Measurements from ENCODE around the gene P4HA2. TPM values are rescaled to one million over a fixed set of nuclear protein-coding genes. Genes with fewer than 3 reads are reported as not detected.

P4HA2 gene
- total RNA-seq, 1 experiment from 2014 or later: 222 TPM

DNA sequence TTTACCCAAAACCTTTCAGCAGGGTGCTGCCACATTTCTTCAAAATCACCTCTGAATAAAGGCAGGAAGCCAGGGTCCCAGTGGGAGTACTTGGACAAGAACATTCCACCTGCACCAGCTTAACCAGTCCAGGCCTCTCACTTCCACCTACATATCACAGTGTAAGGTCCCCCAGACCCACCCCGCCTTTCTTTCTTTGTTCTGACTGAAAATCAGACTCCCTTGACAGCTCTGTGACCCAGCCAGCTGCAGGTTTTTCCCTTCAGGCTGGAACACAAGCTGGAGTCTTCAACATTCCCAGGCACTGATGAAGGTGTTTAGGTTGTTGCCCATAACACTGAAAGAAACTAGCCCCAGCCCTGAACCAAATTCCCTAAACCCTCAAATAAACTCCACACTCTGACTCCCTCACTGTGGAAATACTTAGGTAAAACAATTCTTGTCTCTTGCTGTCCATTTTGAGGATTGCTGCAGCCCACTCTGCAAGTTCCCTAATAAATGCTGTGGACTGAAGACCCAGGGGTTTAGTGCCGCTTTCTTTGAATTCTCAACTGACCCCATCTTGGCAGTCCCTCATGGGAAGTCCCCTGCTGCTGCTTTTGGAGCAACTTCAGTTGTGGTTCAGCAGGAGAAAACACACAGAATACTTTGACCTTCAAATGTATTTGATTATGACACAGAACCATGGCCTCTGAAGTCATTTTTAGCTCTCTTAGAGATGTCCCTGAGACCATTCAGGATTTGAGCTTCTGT, 24.8 kb downstream of the P4HA2 start:
- DNase-seq (ENCODE audit: low read depth in 1 of 2, low spot score in 2 of 2): no peak
- H3K27ac ChIP-seq: no peak overlapping the region
- H3K4me1 ChIP-seq (replicated peaks): no peaks in the 10 kb centered on the region
- H3K27me3 ChIP-seq (replicated peaks): no peaks in the 10 kb centered on the region
- no peak overlapping the region for H3K4me3 ChIP-seq
- no peaks in the 10 kb centered on the region for H3K9me3 ChIP-seq (replicated peaks)
- peaks cover 81% of the 10 kb centered on the region for H3K36me3 ChIP-seq

DNA sequence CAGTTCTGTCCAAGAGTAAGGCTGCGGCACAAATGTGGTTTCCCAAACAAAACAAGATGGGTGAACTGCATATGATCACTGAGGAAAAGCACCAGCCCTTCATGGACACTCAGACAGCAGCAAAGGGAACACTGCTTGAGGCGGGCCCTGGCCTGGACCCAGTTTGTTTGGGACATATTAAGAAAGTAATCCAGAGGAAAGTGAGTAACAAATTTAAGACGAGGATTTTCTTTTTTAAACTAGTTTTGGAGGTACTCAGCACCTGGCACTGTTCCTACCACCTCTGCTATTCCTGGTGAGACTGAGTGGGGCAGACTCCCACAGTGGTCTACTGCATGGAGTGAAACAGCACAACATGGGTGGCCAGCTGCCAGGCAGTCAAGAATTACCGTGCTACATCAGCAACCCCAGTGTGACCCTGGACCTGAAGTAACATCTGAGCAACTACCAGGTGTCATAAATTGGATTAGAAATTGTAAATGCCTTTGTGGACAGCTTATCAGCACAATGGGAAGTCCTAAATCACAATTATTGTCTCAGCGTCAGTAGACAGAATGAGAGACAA, 28.5 kb downstream of the P4HA2 start:
- DNase-seq (ENCODE audit: low read depth in 1 of 2, low spot score in 2 of 2): peak in 1 of 2 experiments; percentile 36
- Histone ChIP-seq H3K36me3 (peaks cover 79% of the 10 kb centered on the region), H3K27ac (no peak overlapping the region), H3K4me3 (no peak overlapping the region), H3K4me1 (replicated peaks) (no peaks in the 10 kb centered on the region), H3K9me3 (replicated peaks) (no peaks in the 10 kb centered on the region), H3K27me3 (replicated peaks) (no peaks in the 10 kb centered on the region)

DNA sequence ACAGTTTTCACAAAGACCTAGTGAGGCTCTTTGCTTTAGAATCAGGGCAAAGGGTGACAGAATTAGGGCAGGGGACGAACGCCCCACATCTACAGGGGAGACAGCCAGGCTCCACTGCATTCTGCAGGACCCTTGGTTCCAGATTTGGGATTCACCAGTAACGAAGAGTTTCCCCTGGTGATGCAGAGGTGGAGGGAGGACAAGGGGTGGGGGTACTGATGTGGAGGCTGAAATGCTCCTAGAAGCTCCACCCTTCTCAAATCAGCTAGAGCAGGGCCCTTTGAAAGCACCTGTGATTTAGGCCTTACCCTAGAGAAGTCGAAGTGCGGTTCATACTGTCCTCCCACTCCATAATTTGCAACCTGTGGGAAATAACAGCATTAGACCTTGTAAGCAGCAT, 29.1 kb downstream of the P4HA2 start:
- DNase-seq (ENCODE audit: low read depth in 1 of 2, low spot score in 2 of 2): peak in 1 of 2 experiments; percentile 21
- Histone ChIP-seq H3K9me3 (replicated peaks) (no peaks in the 10 kb centered on the region), H3K36me3 (peaks cover 76% of the 10 kb centered on the region), H3K4me1 (replicated peaks) (no peaks in the 10 kb centered on the region), H3K27ac (no peak overlapping the region), H3K4me3 (no peak overlapping the region), H3K27me3 (replicated peaks) (no peaks in the 10 kb centered on the region)

DNA sequence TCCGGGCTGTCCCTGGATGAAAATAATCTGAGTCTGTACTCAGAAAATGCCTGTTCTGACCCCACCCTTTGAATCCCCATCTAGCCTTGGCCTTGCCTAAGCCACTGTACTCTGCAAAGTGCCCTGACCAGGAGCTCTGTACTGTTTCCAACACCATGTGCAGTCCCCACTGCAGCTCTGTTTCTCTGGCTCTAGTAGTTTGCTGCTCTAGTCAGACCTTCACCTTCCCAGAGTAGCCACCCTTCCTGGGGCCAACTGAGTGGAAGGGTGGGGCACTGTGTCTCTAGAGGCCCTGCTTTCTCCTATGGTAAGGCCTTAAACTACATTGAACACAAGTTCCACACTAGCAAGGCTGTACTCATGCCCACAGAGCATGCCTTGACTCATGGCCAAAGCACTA, 31.9 kb downstream of the P4HA2 start:
- DNase-seq (ENCODE audit: low read depth in 1 of 2, low spot score in 2 of 2): peak in 1 of 2 experiments; percentile 34

DNA sequence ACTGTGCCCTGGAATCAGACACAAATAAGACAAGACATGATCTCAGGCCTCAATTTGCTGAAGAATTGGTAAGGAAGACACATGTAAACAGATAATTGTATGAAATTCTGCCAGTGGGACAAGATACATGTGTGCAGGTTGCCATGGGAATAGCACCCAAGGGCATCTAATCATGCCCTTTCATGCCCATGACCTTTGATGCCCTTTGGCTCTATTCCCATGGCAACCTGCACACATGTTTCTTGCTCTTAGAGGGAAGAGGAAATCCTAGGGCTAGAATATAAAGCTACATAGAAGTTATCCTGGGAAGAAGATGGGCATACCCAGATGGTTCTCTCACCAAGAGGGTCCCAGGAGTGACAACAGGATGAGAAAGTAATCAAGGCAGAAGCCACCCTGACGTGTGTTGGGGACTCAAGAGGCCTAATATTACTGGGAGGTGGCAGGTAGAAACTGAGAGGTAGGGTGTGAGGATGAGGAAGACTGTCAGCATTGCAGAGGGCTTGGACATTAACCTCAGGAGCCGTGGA, 34.4 kb downstream of the P4HA2 start:
- Histone ChIP-seq H3K36me3 (peaks cover 43% of the 10 kb centered on the region), H3K4me3 (no peak overlapping the region), H3K27me3 (replicated peaks) (no peaks in the 10 kb centered on the region), H3K27ac (no peak overlapping the region), H3K4me1 (replicated peaks) (no peaks in the 10 kb centered on the region), H3K9me3 (replicated peaks) (no peaks in the 10 kb centered on the region)
- DNase-seq (ENCODE audit: low read depth in 1 of 2, low spot score in 2 of 2): no peak

More for the DNA sequence above, 31.9 kb downstream of the P4HA2 start:
- no peaks in the 10 kb centered on the region for H3K9me3 ChIP-seq (replicated peaks)
- no peak overlapping the region for H3K27ac ChIP-seq
- no peaks in the 10 kb centered on the region for H3K27me3 ChIP-seq (replicated peaks)
- H3K36me3 ChIP-seq: peaks cover 64% of the 10 kb centered on the region
- H3K4me3 ChIP-seq: no peak overlapping the region
- H3K4me1 ChIP-seq (replicated peaks): no peaks in the 10 kb centered on the region

DNA sequence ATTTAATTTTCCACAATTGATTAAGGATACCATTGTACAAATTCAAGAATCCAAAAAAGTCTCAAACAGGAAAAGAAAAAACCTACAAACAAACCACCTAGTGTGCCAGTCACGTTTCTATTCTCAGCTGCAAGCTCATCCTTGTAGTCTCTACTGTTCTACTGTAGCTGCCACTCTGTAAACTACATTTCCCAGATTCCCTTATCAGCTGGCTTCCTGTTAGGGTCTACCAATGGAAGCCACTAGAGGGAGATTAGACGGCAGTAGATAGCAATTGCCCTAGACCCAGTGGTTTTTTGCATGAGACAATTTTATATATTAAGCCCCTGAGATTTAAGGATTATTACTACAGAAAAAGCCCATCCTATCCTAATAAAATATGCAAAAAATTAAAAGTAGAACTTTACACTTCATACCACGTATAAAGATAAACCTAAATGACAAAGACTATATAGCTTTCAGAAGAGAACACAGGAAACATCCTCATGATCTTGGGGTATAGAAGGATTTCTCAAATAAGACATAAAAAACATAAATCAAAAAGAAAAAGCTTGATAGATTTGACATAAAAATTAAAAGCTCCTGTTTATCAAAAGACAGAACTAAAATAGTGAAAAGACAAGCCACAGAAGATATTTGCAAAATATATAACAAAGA, 37.4 kb downstream of the P4HA2 start:
- Histone ChIP-seq H3K27me3 (replicated peaks) (no peaks in the 10 kb centered on the region), H3K4me3 (no peak overlapping the region), H3K36me3 (peaks cover 26% of the 10 kb centered on the region), H3K4me1 (replicated peaks) (no peaks in the 10 kb centered on the region), H3K27ac (no peak overlapping the region), H3K9me3 (replicated peaks) (no peaks in the 10 kb centered on the region)
- DNase-seq (ENCODE audit: low read depth in 1 of 2, low spot score in 2 of 2): peak; percentile 58 to 61

DNA sequence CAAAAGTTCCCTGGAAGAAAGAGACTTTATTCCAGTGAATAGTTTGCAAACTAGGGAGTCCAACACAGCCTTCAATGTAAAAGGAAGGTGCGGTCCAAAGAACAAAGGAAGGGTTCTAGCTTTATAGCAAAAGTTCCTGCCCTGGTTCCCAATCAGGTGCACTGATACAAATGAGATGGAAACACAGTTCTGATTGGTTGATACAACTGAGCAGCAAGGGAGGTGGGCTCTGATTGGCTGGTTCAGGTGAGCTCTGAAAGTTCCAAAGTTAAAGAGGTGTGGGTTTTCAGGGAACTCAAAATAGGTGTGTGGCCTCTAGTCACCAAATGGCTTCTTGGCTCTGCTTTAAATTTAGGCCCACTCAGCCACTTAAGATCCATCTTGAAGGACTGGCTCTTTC, 43.1 kb downstream of the P4HA2 start:
- Histone ChIP-seq H3K36me3 (no peaks in the 10 kb centered on the region), H3K4me3 (no peak overlapping the region), H3K9me3 (replicated peaks) (no peaks in the 10 kb centered on the region), H3K4me1 (replicated peaks) (peaks cover 4% of the 10 kb centered on the region), H3K27me3 (replicated peaks) (no peaks in the 10 kb centered on the region), H3K27ac (no peak overlapping the region)
- DNase-seq (ENCODE audit: low read depth in 1 of 2, low spot score in 2 of 2): no peak

DNA sequence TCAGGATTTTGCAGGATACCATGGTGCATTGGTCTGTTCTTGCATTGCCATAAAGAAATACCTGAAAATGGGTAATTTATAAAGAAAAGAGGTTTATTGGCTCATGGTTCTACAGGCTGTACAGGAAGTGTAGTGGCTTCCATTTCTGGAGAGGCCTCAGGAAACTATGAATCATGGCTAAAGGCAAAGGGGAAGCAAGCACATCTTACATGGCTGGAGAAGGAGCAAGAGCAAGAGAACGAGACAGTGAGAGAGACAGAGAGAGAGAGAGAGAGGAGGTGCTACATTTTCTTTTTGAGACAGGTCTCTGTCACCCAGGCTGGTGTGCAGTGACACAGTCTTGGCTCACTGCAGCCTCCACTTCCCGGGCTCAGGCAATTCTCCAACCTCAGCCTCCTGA, 43.9 kb downstream of the P4HA2 start:
- DNase-seq (ENCODE audit: low read depth in 1 of 2, low spot score in 2 of 2): no peak
- Histone ChIP-seq H3K36me3 (no peaks in the 10 kb centered on the region), H3K4me1 (replicated peaks) (peaks cover 4% of the 10 kb centered on the region), H3K4me3 (no peak overlapping the region), H3K27me3 (replicated peaks) (no peaks in the 10 kb centered on the region), H3K27ac (no peak overlapping the region), H3K9me3 (replicated peaks) (no peaks in the 10 kb centered on the region)

DNA sequence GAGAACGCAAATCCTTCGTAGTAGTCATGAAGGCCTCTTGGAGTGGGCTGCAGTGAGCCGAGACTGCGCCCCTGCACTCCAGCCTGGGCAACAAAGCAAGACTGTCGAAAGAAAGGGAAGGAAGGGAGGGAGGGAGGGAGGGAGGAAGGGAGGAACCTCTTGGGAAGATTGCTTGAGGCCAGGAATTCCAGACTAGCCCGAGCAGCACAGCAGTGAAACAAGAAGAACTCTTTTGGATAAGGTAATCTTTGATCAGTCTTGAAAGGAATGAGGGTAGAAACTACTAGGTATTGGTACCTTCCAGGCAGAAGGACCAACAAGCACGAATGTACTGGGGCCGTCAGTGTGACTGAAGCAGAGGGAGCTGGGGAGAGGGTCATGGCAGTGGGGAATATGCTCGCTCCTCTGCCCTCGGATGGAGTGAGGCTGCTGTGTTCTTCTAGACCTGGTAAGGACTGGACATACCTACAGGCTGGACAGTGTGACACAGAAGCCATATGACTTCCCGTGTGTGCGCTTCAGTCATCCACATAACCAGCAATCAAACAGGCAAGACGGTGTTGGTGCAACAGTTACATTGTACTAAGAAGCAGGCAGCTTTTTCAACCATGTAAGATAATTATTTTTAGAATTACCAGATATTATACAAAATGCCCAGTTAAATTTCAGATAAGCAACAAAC, 45.2 kb downstream of the P4HA2 start:
- no peak for DNase-seq (ENCODE audit: low read depth in 1 of 2, low spot score in 2 of 2)

DNA sequence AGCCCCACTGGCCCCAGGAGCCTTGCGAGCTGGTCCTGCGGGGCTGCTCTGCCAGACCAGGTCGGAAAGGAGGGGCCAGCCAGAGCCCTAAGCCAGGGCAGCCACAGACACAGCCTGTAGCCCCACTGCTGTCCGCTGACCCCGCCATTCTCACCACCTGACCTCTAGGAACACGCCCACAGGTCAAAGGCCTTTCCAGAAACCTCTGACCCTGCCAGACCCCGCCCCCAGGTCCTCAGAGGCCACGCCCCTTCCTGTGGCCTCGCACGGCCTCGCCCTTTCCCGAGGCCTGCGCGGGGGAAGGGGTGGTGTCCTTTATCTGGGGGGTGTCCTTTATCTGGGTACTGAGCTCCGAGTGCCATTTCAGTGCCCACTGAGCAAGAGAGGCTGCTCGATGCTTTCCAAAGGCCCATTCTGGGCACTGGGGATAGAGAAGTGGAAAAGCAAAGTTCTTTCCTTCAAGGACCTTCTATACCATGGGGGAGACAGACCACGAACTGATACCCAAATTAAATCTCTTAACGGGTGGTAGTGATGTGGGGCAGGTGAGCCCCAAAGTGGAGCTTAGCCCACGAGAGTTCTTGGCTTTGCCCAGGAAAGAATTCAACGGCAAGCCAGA, 46.5 kb downstream of the P4HA2 start:
- Histone ChIP-seq H3K27ac (no peak overlapping the region), H3K36me3 (no peaks in the 10 kb centered on the region), H3K4me1 (replicated peaks) (peaks cover 4% of the 10 kb centered on the region), H3K27me3 (replicated peaks) (no peaks in the 10 kb centered on the region), H3K4me3 (no peak overlapping the region), H3K9me3 (replicated peaks) (no peaks in the 10 kb centered on the region)
- no peak for DNase-seq (ENCODE audit: low read depth in 1 of 2, low spot score in 2 of 2)

More for the DNA sequence above, 45.2 kb downstream of the P4HA2 start:
- H3K4me3 ChIP-seq: no peak overlapping the region
- H3K9me3 ChIP-seq (replicated peaks): no peaks in the 10 kb centered on the region
- no peaks in the 10 kb centered on the region for H3K27me3 ChIP-seq (replicated peaks)
- H3K4me1 ChIP-seq (replicated peaks): peaks cover 4% of the 10 kb centered on the region
- no peak overlapping the region for H3K27ac ChIP-seq
- H3K36me3 ChIP-seq: no peaks in the 10 kb centered on the region

DNA sequence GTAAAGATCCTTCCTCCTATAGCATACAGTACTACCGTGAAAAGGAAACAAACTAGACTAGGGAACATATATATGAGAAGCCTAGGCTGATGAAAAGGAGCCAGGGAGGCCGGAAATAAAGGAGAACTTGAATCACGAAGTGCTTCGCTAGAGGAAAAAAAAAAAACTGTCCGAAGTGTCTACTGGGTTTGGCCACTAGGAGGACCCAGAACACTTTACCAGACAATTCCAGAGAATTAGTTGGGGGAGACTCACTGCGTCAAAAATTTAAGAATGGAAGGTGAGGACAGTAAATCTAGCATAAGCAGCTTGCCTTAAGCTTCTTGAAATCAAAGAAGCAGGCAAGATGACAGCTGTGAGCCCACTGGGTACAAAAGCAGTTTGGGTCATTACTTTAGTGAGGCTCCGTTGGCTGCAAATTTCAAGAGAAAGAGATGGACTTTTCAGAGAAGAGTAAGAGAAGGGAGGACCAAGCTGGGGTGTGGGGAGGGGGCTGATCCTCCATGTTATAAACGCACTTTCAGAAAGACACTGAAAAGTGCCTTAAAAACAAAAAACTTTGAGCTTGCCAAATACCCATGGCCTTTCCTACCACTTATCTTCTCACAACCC, 47.4 kb downstream of the P4HA2 start:
- no peak overlapping the region for H3K4me3 ChIP-seq
- no peaks in the 10 kb centered on the region for H3K36me3 ChIP-seq
- H3K27me3 ChIP-seq (replicated peaks): no peaks in the 10 kb centered on the region; the same call in 1 of the 2 replicates
- H3K27ac ChIP-seq: no peak overlapping the region
- peaks cover 4% of the 10 kb centered on the region for H3K4me1 ChIP-seq (replicated peaks)
- H3K9me3 ChIP-seq (replicated peaks): no peaks in the 10 kb centered on the region
- DNase-seq (ENCODE audit: low read depth in 1 of 2, low spot score in 2 of 2): peak in 1 of 2 experiments; percentile 62

DNA sequence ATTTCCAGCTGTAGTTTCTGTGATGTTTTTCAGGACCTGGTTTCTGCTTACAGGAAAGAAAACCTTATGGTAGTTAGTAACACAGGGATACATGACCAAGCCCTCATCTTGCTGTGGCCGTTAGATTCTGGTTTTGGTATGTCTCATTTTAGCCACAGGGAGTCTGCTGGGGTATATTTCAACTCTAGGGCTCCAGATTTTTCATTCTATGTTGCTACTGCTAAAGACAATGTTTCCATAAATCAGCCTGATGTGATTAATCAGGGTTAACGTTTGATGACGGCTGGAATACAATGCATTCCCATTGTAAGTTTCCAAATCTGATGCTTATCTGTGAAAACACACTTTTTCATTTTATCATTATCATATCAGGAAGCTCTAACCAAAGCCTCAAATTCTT, 48.2 kb downstream of the P4HA2 start:
- no peak for DNase-seq (ENCODE audit: low read depth in 1 of 2, low spot score in 2 of 2)
- H3K36me3 ChIP-seq: no peaks in the 10 kb centered on the region
- H3K9me3 ChIP-seq (replicated peaks): no peaks in the 10 kb centered on the region
- no peak overlapping the region for H3K27ac ChIP-seq
- peaks cover 4% of the 10 kb centered on the region for H3K4me1 ChIP-seq (replicated peaks)
- H3K4me3 ChIP-seq: no peak overlapping the region
- peaks cover 3% of the 10 kb centered on the region; the same call in 1 of the 2 replicates for H3K27me3 ChIP-seq (replicated peaks)

DNA sequence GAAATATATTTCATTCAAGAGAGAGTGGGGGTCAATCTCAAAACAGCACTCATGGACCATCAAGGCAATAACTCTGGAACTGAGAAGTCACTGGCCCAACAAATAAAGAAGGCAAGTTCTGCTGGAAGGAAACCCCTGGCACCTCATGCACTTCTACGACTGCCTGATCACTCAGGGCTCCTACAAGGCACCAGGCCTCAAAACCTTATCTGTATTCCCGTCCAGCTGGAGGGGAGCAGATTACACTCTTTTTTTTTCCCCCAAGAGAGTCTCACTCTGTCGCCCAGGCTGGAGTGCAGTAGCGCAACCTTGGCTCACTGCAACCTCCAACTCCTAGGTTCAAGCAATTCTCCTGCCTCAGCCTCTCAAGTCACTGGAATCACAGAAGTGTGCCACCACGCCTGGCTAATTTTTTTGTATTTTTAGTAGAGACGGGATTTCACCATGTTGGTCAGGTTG, 49.9 kb downstream of the P4HA2 start:
- H3K36me3 ChIP-seq: no peaks in the 10 kb centered on the region
- H3K4me1 ChIP-seq (replicated peaks): peaks cover 4% of the 10 kb centered on the region
- no peak overlapping the region for H3K4me3 ChIP-seq
- no peak for DNase-seq (ENCODE audit: low read depth in 1 of 2, low spot score in 2 of 2)
- H3K9me3 ChIP-seq (replicated peaks): no peaks in the 10 kb centered on the region
- no peak overlapping the region for H3K27ac ChIP-seq
- peaks cover 3% of the 10 kb centered on the region; the same call in 1 of the 2 replicates for H3K27me3 ChIP-seq (replicated peaks)
